GM19395 (cell line): Measurements from ENCODE around the gene OMD.
"Not testable (repeated sequence)": the region's sequence is repeated elsewhere in the genome, so short reads cannot be mapped to it uniquely, and the experiment has no call there.

Experiments
- ATAC-seq: cut with Tn5 transposase; IDR thresholded peaks from one replicate; pipeline ENCODE4 v1.9.1; 2021; ENCODE audit warnings: mild to moderate bottlenecking, moderate library complexity; ENCODE audit not compliant: unreplicated experiment

OMD gene

GRCh38 chr9:92414566-92414965 is 9.7 kb downstream of the OMD start:
- ATAC-seq, result no peak

- not testable (repeated sequence) for ATAC-seq
These were observed 13.1 kb downstream of the OMD start for GRCh38 chr9:92411157-92411556.

DNA sequence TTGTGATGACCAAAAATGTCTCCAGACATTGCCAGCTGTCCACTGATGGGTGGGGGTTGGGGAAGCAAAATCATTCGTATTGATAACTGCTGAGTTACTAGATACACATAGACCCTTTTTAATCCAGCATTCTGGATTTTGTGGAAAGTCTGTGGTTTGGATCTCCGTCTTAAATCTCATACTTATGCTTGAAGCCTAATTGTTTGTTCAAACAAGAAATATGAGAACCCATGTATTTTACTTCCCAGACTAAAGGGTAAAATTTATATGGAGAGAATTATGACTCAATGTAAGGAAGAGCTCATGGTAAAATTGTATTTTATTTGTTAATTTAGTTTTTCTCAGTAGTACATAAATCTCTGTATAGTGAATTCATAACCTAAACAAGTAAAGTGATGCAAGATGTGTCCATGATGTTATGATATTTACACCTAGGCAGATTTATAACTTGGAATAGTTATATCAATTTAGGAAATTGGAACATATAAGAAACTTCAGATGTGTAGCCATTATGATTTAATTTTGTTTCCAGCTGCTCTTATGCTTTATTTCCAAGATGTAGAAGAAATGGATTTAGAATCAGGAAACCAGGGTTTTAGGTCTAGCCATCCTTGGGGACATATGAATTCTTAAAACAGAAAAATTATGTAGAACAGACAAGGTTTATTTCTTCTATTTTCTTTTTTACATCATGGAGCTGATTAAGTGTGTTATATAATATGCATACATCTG is 15.4 kb downstream of the OMD start:
- no peak for ATAC-seq

DNA sequence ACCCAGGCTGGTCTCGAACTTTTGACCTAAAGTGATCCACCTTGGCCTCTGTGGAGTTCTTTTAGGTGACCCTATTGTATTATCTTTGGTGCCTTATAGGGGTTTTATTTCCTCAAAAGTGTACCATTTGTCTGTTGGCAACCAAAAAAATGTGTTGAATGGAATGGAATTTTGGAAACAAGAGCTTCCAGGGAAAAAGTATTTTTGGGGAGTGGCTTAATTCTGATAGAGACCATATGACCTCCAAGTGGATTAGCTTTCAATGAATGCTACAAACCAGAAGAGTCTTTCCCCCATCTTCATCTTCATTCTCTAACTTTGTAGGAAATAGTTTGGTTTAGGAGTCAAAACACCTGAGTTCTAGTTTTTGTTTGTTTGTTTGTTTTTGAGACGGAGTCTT is 16.5 kb downstream of the OMD start:
- ATAC-seq, result no peak

- peak; percentile 88 for ATAC-seq
These were observed 17.8 kb downstream of the OMD start for GRCh38 chr9:92406477-92406876.

DNA sequence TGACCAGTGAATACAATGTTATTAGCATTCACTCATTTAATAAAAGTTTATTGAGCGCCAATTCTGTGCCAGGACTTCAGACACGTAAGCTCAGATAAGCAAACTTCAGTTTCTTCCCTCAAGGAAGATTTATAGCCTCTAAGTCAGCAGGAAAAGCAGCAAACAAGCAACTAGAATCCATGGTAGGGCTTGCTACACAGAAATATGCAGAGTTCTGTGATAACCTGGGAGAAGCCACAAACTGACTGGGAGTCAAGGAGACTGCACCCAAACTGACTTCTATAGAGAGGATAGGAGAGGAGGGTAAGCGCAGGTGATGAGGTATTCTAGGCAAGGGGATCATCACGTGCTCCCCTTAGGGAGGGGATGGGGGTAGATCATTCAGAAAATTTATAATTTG is 18.5 kb downstream of the OMD start:
- ATAC-seq, result no peak

DNA sequence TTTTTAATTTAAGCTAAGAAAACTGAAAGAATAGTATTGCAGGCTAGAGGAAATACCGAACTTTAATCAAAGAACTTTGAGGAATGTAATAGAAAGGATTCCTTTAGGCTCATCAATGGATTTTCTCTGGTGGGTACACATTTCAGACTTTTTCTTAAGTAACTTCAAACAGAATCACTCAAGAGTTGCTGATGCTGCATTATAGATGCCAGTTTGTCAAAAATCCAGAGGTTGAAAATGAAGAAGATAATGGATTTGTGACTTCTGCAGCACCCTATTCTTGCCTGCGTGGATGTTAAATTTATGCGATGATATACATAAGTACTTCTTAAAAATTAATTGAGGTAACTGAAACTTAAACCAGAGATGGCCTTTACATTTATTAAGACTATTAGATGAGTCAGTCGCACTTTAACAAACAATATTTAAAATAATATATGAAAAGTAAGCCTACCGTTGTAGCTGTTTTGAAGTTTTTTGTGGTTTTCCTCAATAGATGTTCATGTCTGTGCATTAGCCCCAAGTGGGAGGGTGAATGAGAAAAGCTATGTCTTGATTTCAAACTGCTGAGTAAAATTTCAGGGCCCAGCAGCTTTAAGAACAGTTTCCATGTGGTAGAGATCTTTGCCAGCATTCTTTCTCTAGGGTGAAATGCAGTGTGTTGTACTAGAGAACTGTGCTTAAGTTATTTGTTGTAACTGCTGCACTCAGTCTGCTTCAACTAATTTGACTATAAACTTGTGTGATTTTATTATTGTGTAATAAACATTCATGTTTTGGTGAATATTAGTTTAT is 20.0 kb downstream of the OMD start, which contains the start of gene OGN:
TSS of gene OGN (minus strand) at position 537 of the 795 bp plus-strand sequence. CDS start 1,171 bp downstream, outside the sequence.
- ATAC-seq, result no peak

- no peak for ATAC-seq
These were observed 21.2 kb downstream of the OMD start for GRCh38 chr9:92402826-92403745.

GRCh38 chr9:92402360-92402759 is 21.9 kb downstream of the OMD start:
- no peak for ATAC-seq

GRCh38 chr9:92397853-92398252 is 26.4 kb downstream of the OMD start:
- no peak for ATAC-seq

DNA sequence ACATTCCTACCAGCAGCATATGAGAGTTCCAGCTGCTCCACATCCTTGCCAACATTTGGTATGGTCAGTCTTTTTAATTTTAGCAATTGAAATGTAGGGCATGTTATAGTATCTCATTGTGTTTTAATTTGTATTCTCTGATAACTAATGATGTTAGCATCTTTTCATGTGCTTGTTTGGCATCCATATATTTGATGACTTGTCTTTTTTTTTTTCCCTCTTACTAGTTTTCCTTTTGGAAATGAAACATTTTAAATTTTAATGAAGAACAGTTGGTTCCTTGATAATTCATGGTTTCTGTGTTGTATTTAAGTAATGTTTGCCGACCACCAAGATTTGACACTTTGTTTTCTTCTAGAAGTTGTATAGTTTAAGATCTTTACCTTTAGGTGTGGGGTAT is 28.7 kb downstream of the OMD start:
- no peak for ATAC-seq

GRCh38 chr9:92393686-92394085 is 30.6 kb downstream of the OMD start:
- no peak for ATAC-seq

- ATAC-seq, result no peak
These were observed 31.6 kb downstream of the OMD start for GRCh38 chr9:92392690-92393089.

GRCh38 chr9:92385953-92386352 is 38.3 kb downstream of the OMD start:
- no peak for ATAC-seq

GRCh38 chr9:92385477-92385876 is 38.8 kb downstream of the OMD start:
- ATAC-seq, result no peak

DNA sequence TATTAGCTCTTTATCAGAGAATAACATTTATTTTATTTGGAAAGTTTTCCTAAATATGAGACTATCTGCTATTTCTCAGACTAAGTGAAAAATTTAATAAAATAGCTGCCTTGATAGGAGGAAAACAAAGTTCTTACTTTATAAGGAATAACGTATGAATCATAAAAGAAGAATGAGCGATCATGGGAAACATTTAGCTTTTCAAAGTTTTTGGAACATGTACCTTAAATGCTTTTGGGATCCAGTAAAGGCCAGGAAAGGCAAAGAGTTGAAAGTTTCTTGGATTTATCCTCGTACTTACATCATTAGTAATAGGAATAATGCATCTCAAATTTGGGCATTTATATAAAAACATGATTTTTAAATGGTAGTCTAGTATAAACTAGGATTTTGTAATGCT is 39.3 kb downstream of the OMD start:
- no peak for ATAC-seq

- no peak for ATAC-seq
These were observed 39.9 kb downstream of the OMD start for GRCh38 chr9:92384375-92384774.

DNA sequence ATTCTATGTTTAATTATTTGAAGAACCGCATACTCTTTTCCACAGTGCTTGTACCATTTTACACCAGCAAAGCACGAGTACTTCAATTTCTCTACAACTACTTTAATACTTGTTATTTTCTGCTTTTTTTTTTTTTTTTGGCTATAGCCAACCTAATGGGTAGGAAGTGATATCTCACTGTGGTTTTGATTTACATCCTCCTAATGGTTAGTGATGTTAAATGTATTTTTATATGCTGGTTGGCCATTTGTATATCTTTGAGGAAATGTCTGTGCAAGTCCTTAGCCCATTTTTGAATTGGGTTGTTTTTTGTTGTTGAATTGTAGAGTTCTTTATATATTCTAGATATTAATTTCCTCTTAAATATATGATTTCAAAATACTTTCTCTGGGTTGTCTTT is 42.5 kb downstream of the OMD start:
- ATAC-seq, result no peak

- ATAC-seq, result no peak
These were observed 43.7 kb downstream of the OMD start for GRCh38 chr9:92380603-92381002.

DNA sequence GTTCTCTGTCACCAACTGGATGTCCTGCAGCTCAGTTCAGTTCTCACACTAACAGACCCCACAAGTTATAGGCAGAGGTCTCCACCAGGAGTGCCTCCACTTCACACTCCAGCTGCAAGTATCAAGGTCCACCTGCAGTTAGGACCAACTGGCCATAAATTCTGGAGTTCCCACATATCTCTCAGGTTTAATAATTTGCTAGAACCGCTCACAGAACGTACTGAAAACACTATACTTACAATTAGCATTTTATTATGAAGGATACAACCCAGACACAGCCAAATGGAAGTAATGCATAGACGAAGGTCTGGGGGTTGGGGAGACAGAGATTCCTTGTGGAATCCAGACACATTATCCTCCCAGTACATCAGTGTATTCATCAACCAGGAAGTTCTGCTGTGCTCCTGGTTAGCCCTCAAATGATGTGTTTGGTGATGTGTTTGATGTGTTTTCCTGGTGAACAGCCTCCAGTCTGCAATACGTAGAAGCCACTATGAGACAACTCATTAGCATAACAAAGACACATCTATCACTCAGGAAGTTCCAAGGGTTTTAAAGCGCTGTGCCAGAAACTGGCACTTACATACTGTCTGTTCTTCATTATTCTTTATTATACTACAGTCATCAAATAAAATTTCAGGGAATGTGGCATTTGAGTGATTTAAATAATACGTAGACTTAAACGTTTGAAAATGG is 45.3 kb downstream of the OMD start:
- no peak for ATAC-seq

DNA sequence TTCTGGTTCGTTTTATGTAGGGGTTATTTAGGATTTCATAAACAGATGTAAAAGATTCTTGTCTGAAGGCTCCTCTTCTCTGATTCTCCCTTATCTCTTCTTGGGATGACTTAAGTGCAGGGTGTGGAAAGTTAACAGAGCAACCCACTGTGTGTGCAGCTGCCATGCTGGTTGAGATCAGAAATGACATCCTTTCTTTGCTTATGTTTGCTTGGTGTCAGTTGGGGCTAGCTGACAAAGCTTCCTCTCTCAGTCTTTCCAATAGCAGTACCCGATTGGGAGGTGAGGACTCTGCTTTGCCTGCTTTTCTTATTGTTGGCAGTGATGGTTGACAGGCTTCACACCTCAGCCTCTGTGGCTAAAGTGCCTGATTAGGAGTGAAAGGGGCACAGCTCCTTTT is 46.4 kb downstream of the OMD start:
- no peak for ATAC-seq
